Nephron progenitor cell (in vitro differentiated cells): Measurements from ENCODE around the gene SLC6A19.

Source experiments
- DNase-seq: peaks from one replicate; pipeline ENCODE4 v3.0.0; 2021
- H3K27ac Mint-ChIP-seq: 2 replicates; pipeline ENCODE4 v1.8.0; 2021; ENCODE audit warnings: mild to moderate bottlenecking, moderate library complexity, mixed read lengths
- H3K27me3 Mint-ChIP-seq: 2 replicates; pipeline ENCODE4 v1.8.0; 2021; ENCODE audit warnings: mild to moderate bottlenecking, low read depth, mixed read lengths; ENCODE audit not compliant: poor library complexity
- H3K36me3 Mint-ChIP-seq: 2 replicates; pipeline ENCODE4 v1.8.0; 2021; ENCODE audit warnings: low read depth, mixed read lengths
- H3K4me1 Mint-ChIP-seq: 2 replicates; pipeline ENCODE4 v1.8.0; 2021; ENCODE audit warnings: mixed read lengths
- H3K4me3 Mint-ChIP-seq: 2 replicates; pipeline ENCODE4 v1.8.0; 2021; ENCODE audit warnings: mild to moderate bottlenecking, moderate library complexity, mixed read lengths
- H3K9me3 Mint-ChIP-seq: 2 replicates; pipeline ENCODE4 v1.8.0; 2021; ENCODE audit warnings: mild to moderate bottlenecking, moderate library complexity, mixed read lengths
- TF ChIP-seq, protein P1 (sequence below): fragments of 200-600 bp; sonication (generic); IDR thresholded peaks from 2 replicates; pipeline ENCODE4 v1.5.0; 2021; ENCODE audit warnings: antibody characterized with exemption

Gene SLC6A19

DNA sequence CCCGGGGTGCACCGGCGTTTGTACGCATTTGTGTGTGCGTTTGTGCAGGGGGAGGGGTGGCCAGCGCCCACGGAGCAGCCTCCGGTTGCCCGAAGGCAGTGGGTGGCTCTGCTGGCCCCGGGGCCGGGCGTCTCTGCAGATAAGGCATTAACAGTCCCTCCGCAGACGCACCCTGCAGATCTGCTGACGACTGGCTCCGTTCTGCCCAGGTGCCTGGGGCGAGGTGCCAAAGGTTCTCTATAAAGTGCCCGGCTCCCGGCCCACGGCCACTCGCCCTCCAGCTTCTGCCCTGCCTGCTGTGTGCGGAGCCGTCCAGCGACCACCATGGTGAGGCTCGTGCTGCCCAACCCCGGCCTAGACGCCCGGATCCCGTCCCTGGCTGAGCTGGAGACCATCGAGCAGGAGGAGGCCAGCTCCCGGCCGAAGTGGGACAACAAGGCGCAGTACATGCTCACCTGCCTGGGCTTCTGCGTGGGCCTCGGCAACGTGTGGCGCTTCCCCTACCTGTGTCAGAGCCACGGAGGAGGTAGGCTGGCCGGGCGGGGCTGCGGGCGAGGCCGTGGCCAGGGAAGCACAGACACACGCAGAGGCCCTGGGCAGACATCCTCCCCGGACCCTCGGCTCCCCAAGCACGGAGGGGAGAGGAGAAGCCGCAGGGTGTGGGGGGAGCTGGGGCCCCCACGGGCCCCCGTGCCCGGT lies at the start of gene SLC6A19:
SLC6A19 (plus strand) TSS at position 269 of the 699 bp plus-strand sequence; CDS start at position 325, 56 bp downstream.
- H3K27ac Mint-ChIP-seq = no peak within 1 kb of the TSS
- TF ChIP-seq, protein P1, sequence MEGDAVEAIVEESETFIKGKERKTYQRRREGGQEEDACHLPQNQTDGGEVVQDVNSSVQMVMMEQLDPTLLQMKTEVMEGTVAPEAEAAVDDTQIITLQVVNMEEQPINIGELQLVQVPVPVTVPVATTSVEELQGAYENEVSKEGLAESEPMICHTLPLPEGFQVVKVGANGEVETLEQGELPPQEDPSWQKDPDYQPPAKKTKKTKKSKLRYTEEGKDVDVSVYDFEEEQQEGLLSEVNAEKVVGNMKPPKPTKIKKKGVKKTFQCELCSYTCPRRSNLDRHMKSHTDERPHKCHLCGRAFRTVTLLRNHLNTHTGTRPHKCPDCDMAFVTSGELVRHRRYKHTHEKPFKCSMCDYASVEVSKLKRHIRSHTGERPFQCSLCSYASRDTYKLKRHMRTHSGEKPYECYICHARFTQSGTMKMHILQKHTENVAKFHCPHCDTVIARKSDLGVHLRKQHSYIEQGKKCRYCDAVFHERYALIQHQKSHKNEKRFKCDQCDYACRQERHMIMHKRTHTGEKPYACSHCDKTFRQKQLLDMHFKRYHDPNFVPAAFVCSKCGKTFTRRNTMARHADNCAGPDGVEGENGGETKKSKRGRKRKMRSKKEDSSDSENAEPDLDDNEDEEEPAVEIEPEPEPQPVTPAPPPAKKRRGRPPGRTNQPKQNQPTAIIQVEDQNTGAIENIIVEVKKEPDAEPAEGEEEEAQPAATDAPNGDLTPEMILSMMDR = no peak
- DNase-seq = no peak
- H3K36me3 Mint-ChIP-seq = no peaks in the 10 kb centered on the region
- peaks cover 22% of the 10 kb centered on the region for H3K27me3 Mint-ChIP-seq
- H3K9me3 Mint-ChIP-seq = no peaks in the 10 kb centered on the region
- no peak within 1 kb of the TSS for H3K4me3 Mint-ChIP-seq
- peaks cover 18% of the 10 kb centered on the region for H3K4me1 Mint-ChIP-seq

DNA sequence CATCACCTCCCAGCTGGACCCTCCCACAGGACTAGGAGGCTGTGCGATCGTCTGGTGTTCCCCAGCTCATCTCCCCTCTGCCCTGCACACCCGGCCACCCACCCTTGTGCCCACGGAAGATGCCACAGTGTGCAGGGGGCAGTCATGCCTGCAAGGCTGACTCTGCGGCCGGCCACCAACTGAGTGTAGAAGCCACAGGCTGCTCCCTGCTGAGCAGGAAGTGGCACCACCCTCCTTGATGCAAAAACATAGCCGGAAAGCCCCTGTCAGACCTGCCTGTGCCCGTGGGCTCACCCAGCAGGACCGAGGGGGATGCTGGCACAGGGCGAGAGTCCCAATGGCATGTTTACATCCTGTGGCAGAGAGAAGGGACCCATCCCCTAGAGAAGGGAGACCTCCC lies 49.2 kb upstream of the SLC6A19 start:
- peaks cover 4% of the 10 kb centered on the region for H3K9me3 Mint-ChIP-seq
- no peak for DNase-seq
- peaks cover 33% of the 10 kb centered on the region for H3K4me1 Mint-ChIP-seq
- TF ChIP-seq, protein P1 = no peak
- H3K36me3 Mint-ChIP-seq = no peaks in the 10 kb centered on the region
- H3K4me3 Mint-ChIP-seq = no peak overlapping the region
- H3K27ac Mint-ChIP-seq = no peak overlapping the region
- peaks cover 50% of the 10 kb centered on the region for H3K27me3 Mint-ChIP-seq

DNA sequence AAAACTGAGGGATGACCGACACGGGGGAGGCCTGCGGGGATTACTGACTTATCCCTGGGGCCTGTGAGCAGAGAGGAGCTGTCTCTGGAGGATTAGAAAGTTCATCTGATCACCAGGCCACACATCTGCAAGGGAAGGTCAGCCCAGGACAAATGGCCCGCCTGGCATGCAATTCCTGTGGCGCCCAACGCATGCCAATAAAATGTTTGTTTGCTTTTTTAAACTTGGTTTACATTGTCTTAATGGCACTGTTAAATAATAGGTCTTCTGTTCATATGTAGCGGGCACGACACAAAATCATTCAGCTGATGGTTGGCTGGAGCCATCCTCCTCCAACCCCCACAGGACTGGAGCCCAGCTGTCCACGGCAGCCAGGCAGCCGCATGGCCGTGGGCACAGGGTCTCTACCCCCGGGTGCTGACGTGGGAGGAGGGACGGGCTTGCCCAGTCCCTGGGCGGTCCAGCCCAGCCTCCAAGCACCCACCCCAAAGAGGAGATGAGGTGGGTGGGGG lies 48.6 kb upstream of the SLC6A19 start:
- Mint-ChIP-seq H3K27ac (no peak overlapping the region), H3K36me3 (no peaks in the 10 kb centered on the region), H3K9me3 (peaks cover 10% of the 10 kb centered on the region), H3K27me3 (peaks cover 57% of the 10 kb centered on the region), H3K4me3 (no peak overlapping the region), H3K4me1 (peaks cover 31% of the 10 kb centered on the region)
- no peak for DNase-seq
- TF ChIP-seq, protein P1 = no peak

DNA sequence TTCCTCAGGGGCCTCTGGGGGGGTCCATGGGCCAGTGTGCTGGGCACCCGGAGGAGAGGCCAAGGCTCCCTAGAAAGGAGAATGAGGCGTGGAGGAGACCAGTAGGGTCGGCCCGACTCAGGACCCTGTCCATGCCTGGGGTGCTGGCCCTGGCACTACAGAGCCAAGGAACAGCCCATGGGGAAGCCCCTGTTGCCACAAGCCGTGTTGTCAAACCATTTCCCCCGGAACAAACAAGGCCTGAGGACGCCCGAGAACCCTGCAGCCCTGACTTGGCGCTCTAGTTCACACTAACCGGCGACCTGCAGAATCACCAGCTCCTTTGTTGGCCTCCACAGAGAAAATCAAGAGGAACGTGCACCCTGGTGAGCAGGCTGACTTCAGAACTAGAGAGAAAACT lies 48.0 kb upstream of the SLC6A19 start:
- peaks cover 63% of the 10 kb centered on the region for H3K27me3 Mint-ChIP-seq
- DNase-seq = no peak
- no peak overlapping the region for H3K27ac Mint-ChIP-seq
- TF ChIP-seq, protein P1 = no peak
- no peaks in the 10 kb centered on the region for H3K36me3 Mint-ChIP-seq
- H3K4me3 Mint-ChIP-seq = no peak overlapping the region
- peaks cover 12% of the 10 kb centered on the region for H3K9me3 Mint-ChIP-seq
- peaks cover 30% of the 10 kb centered on the region for H3K4me1 Mint-ChIP-seq

DNA sequence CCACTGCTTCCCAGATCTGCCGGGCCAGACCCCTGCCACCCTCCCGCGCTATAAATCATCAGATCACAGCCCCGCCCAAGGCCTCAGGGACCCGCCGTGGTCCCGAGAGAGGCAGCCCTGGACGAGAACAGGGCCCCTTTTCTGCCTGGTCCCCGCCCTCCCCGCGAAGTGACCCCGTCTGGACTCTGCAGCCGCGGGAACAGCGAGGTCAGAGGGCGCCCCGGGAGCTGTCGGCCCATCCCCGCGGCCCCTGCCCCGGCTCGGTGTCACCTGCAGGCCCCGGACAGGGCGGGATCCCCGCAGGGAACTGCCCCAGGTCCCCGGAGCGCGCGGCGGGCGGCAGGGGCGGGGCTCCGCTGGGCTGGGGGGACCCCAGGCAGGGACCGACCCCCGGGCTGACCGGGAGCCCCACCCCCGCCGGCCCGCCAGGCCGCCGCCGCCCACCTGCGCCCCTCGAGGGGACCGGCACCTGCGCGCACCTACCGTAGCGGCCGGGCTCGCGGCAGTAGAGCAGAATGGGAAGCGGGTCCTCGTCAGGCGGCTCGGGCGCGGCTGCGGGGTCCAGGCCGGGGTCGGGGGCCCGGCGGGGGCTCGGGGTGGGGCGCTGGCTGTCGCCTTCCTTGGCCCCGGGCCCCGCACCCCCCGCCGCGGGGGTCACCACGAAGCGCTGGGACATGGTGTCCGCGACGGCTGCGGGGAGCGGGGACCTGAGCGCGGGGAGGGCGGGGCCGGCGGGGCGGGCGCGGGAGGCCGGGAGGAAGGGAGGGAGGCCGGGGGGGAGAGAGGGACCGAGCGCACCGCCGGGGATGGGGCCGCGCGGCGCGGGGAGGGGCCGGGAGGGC lies 46.0 kb upstream of the SLC6A19 start:
- Mint-ChIP-seq H3K9me3 (peaks cover 12% of the 10 kb centered on the region), H3K36me3 (no peaks in the 10 kb centered on the region), H3K4me3 (peak overlapping the region; percentile 28), H3K27me3 (peaks cover 74% of the 10 kb centered on the region), H3K4me1 (peaks cover 33% of the 10 kb centered on the region), H3K27ac (no peak overlapping the region)
- DNase-seq = peak; percentile 57
- TF ChIP-seq, protein P1 = no peak
